Transverse colon (tissue), 4 donors: ENCODE data around the gene HOXC4. TPM values are rescaled to one million over a fixed set of nuclear protein-coding genes. Genes with fewer than 3 reads are reported as not detected.

Experiments used
- DNase-seq: peaks from one replicate; pipeline ENCODE4 v3.0.0-alpha.2; 2019
- H3K27ac ChIP-seq, 4 donors: fragments of 200-600 bp; sonication (generic); 2 replicates each; pipeline ENCODE4 v1.5.1; 2016 to 2018; ENCODE audit warnings: inconsistent platforms in 4 of 4
- H3K27me3 ChIP-seq: fragments of 200-600 bp; sonication (generic); 2 replicates; pipeline ENCODE4 v1.5.1; 2017; ENCODE audit warnings: inconsistent platforms
- H3K36me3 ChIP-seq, 4 donors: fragments of 200-600 bp; sonication (generic); 2 replicates each; pipeline ENCODE4 v1.5.1; 2017 to 2019; ENCODE audit warnings: inconsistent platforms in 4 of 4
- H3K4me1 ChIP-seq, 4 donors: fragments of 200-600 bp; sonication (generic); 2 replicates each; pipeline ENCODE4 v1.5.1; 2017 to 2020; ENCODE audit warnings: inconsistent platforms in 4 of 4
- H3K4me3 ChIP-seq, 4 donors: fragments of 200-600 bp; sonication (generic); 1 replicate in 1 of 4; 2 replicates in 3 of 4; pipeline versions ENCODE4 v1.5.1 to v1.6.1; 2017 to 2019; ENCODE audit warnings: inconsistent platforms in 4 of 4
- H3K9me3 ChIP-seq, 2 donors: fragments of 200-600 bp; sonication (generic); 2 replicates each; pipeline ENCODE4 v1.5.1; 2017 to 2019; ENCODE audit warnings: inconsistent platforms in 2 of 2
- EP300 ChIP-seq: sonication (generic); formaldehyde crosslinking; IDR thresholded peaks from one replicate; pipeline ENCODE4 v1.6.1; 2017; ENCODE audit warnings: antibody characterized with exemption, low read depth
- POLR2A ChIP-seq: fragments of 450-650 bp; IDR thresholded peaks from one replicate; pipeline ENCODE4 v1.6.1; 2016; ENCODE audit warnings: antibody characterized with exemption, mild to moderate bottlenecking, moderate library complexity
- POLR2AphosphoS5 ChIP-seq, 3 donors: sonication (generic); formaldehyde crosslinking; IDR thresholded peaks; one replicate each; pipeline ENCODE4 v1.6.1; 2016; ENCODE audit warnings: antibody characterized with exemption in 3 of 3
- WGBS, 2 donors: methylation state at CpG; one replicate each; pipeline ENCODE4 v1.1.5; 2018; ENCODE audit warnings: low coverage in 1 of 2; 5-methylcytosine and 5-hydroxymethylcytosine counted together
- in situ Hi-C, 4 donors: fragments of 200-750 bp; cut with MboI; loops; one replicate each; pipeline versions ENCODE4 v1.15.0 to v1.15.1; 2017; ENCODE audit warnings: low sequenced_read_pairs in 3 of 4, low pct_ligation_motif_present in 1 of 4, low pct_unique_long_range_greater_than_20kb in 1 of 4
- intact Hi-C: fragments of 100-400 bp; cut with DNase I; formaldehyde crosslinking; loops from one replicate; pipeline ENCODE4 v1.15.1; 2023; ENCODE audit warnings: low total_unique reads
- total RNA-seq, 4 donors: library from RNA; depleted of rRNA; stranded (reverse); fragments of >200 nt; gene quantifications; one replicate each; pipeline ENCODE4 v1.1.0, GENCODE V29; 2016
- TF ChIP-seq, protein P1 (sequence below), 5 experiments: fragments of 200-600 bp in 3 of 5; fragments of 450-650 bp in 2 of 5; sonication (generic) in 3 of 5; IDR thresholded peaks; 1 replicate in 2 of 5; 2 replicates in 3 of 5; pipeline ENCODE4 v1.5.1; 2016 to 2017; ENCODE audit warnings: antibody characterized with exemption in 5 of 5, inconsistent platforms in 3 of 5, mild to moderate bottlenecking in 2 of 5, moderate library complexity in 1 of 5

The HOXC4 gene
- total RNA-seq, 4 donors from 2014 or later = 0.64 to 0.68 TPM; not detected in 2

GRCh38 chr12:54058128-54058768, 4.6 kb downstream of the HOXC4 start:
- H3K9me3 ChIP-seq = no peaks in the 10 kb centered on the region
- no peak for TF ChIP-seq EP300
- no peak for TF ChIP-seq POLR2A
- no peak for TF ChIP-seq POLR2AphosphoS5 (IDR thresholded peaks at IDR 0.05)
- TF ChIP-seq, protein P1, sequence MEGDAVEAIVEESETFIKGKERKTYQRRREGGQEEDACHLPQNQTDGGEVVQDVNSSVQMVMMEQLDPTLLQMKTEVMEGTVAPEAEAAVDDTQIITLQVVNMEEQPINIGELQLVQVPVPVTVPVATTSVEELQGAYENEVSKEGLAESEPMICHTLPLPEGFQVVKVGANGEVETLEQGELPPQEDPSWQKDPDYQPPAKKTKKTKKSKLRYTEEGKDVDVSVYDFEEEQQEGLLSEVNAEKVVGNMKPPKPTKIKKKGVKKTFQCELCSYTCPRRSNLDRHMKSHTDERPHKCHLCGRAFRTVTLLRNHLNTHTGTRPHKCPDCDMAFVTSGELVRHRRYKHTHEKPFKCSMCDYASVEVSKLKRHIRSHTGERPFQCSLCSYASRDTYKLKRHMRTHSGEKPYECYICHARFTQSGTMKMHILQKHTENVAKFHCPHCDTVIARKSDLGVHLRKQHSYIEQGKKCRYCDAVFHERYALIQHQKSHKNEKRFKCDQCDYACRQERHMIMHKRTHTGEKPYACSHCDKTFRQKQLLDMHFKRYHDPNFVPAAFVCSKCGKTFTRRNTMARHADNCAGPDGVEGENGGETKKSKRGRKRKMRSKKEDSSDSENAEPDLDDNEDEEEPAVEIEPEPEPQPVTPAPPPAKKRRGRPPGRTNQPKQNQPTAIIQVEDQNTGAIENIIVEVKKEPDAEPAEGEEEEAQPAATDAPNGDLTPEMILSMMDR (IDR thresholded peaks at IDR 0.05) = no peak
- peaks cover 100% of the 10 kb centered on the region for H3K27me3 ChIP-seq
- DNase-seq = no peak
- H3K27ac ChIP-seq = no peak overlapping the region
- H3K4me1 ChIP-seq = peaks cover 0 to 15% (median 9%) of the 10 kb centered on the region in 4 donors
- no peak overlapping the region for H3K4me3 ChIP-seq
- intact Hi-C loops = no loop called here
- 68 to 71% methylated on average over 6 to 13 of the region's 14 CpGs for WGBS, 2 donors
- no peaks in the 10 kb centered on the region for H3K36me3 ChIP-seq
- in situ Hi-C loops = no loop called here

GRCh38 chr12:54059668-54060067, 6.0 kb downstream of the HOXC4 start:
- intact Hi-C loops (no loop called here), in situ Hi-C loops (no loop called here)
- Histone ChIP-seq H3K27ac (no peak overlapping the region), H3K27me3 (peaks cover 100% of the 10 kb centered on the region), H3K4me1 (peaks cover 0 to 3% (median 3%) of the 10 kb centered on the region in 4 donors), H3K9me3 (no peaks in the 10 kb centered on the region), H3K36me3 (no peaks in the 10 kb centered on the region), H3K4me3 (no peak overlapping the region)
- TF ChIP-seq POLR2AphosphoS5 (IDR thresholded peaks at IDR 0.05) (no peak), EP300 (no peak), POLR2A (no peak)
- TF ChIP-seq, protein P1 (IDR thresholded peaks at IDR 0.05) = no peak
- DNase-seq = no peak
- WGBS, 2 donors = 39% methylated on average over 7 of the region's 7 CpGs; no CpG with 5 or more reads in 1 of the 2 donors

DNA sequence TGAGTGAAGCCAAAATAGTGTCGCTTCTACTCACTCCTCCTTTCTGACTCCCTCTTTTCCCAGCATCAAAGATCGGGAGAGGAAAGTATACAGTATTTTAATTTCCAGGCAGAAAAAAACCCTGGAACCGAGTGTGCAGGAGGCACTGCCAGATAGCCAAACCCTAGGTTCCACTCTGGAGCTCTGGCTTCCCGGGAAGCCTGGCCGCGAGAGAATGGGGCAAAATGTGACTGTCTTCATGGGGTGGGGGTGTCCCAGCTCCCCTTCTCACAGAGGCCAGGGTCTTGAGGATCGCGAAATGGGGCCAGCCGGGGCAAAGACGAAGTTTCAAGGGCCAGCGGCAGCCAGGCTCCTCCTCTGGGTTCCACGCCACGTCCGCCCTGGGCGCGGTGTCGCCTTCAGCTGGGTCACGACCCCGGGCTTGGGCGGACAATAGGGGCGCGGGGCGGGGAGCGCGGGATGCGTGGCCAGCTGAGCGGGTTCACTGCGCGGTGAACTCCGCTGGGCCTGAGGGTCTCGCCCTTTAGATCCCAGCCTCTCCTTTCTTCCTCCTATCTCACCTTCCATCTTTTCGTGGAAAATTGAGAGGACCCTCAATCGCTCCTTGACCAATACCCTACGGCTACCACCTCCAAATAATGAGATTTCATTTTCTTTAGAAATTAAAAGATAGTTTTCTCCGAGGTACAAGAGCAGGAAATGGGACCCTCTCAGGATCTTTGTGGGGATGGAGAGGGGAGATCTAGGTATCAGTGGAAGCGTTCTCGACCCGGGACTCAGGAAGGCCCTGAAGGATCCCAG, 6.7 kb downstream of the HOXC4 start:
- Histone ChIP-seq H3K27ac (no peak overlapping the region), H3K4me3 (no peak overlapping the region), H3K27me3 (peaks cover 100% of the 10 kb centered on the region), H3K9me3 (no peaks in the 10 kb centered on the region), H3K36me3 (no peaks in the 10 kb centered on the region), H3K4me1 (no peaks in the 10 kb centered on the region)
- 67 to 80% methylated on average over 10 to 38 of the region's 38 CpGs for WGBS, 2 donors
- in situ Hi-C loops = no loop called here
- intact Hi-C loops = no loop called here
- DNase-seq = no peak
- TF ChIP-seq POLR2AphosphoS5 (IDR thresholded peaks at IDR 0.05) (no peak), EP300 (no peak), POLR2A (no peak)
- TF ChIP-seq, protein P1 (IDR thresholded peaks at IDR 0.05) = no peak

GRCh38 chr12:54060975-54061778, 7.5 kb downstream of the HOXC4 start:
- no peaks in the 10 kb centered on the region for H3K9me3 ChIP-seq
- 75% methylated on average over 3 to 7 of the region's 7 CpGs for WGBS, 2 donors
- H3K4me1 ChIP-seq = no peaks in the 10 kb centered on the region
- no peak overlapping the region for H3K27ac ChIP-seq
- TF ChIP-seq, protein P1 (IDR thresholded peaks at IDR 0.05) = no peak
- no peaks in the 10 kb centered on the region for H3K36me3 ChIP-seq
- H3K4me3 ChIP-seq = no peak overlapping the region
- intact Hi-C loops (no loop called here), in situ Hi-C loops (no loop called here)
- no peak for DNase-seq
- H3K27me3 ChIP-seq = peaks cover 100% of the 10 kb centered on the region
